HCT116 (cell line): ENCODE data around the gene CHM. TPM values are rescaled to one million over a fixed set of nuclear protein-coding genes. Genes with fewer than 3 reads are reported as not detected.
A peak's percentile ranks its signal among the peaks of the same experiment; 100 is the strongest.
"Not testable (repeated sequence)": the region's sequence is repeated elsewhere in the genome, so short reads cannot be mapped to it uniquely, and the experiment has no call there.

ENCODE experiments used
- ATAC-seq: fragments of 200-7000 bp; cut with Tn5 transposase; 2 replicates; pipeline ENCODE4 v1.9.1; 2020; ENCODE audit warnings: mild to moderate bottlenecking, moderate library complexity
- BruUV-seq: library from RNA; stranded (reverse); fragments of 400-500 nt; replicated peaks from 2 replicates; lab custom pipeline; 2021; lab: Mats Ljungman, UMichigan
- CTCF ChIA-PET: fragments of 300-600 bp; sonication (Branson Sonifier 250); formaldehyde crosslinking; loops from one replicate; lab custom pipeline; 2021; ENCODE audit warnings: antibody characterized with exemption; lab: Charles Lee
- POLR2A ChIA-PET: fragments of 300-600, 350-600 bp; sonication (Branson Sonifier 250); formaldehyde crosslinking; loops from one replicate; lab custom pipeline; 2021; ENCODE audit warnings: antibody characterized with exemption; lab: Charles Lee
- RAD21 ChIA-PET, 2 experiments: fragments of 300-600 bp; sonication (Branson Sonifier 250); formaldehyde crosslinking; loops; one replicate each; lab custom pipeline; 2023; ENCODE audit warnings: low total read pairs in 2 of 2; ENCODE audit not compliant: uncharacterized antibody in 2 of 2, unreplicated experiment in 2 of 2, low non-redundant PET in 1 of 2; lab: Charles Lee
- DNase-seq: peaks from one replicate; pipeline ENCODE4 v3.0.0-alpha.2; 2010; ENCODE audit warnings: low read depth, low spot score
- H2AFZ ChIP-seq: fragments of 200-600 bp; shearing (Covaris generic), sonication (generic); 2 replicates; pipeline ENCODE4 v1.6.1; 2017; ENCODE audit warnings: low read depth, mixed run types, mixed read lengths, antibody characterized with exemption, low read length; ENCODE audit not compliant: poor library complexity, severe bottlenecking
- H3K27ac ChIP-seq: 2 replicates; pipeline ENCODE4 v1.5.1; 2012; ENCODE audit warnings: low read depth, low read length
- H3K27me3 ChIP-seq: fragments of 200-600 bp; sonication (generic); 2 replicates; pipeline ENCODE4 v1.6.1; 2016; ENCODE audit warnings: mixed run types, low read length, mixed read lengths; ENCODE audit not compliant: insufficient read depth
- H3K36me3 ChIP-seq, 2 experiments: fragments of 200-500 bp in 1 of 2; fragments of 200-600 bp in 1 of 2; sonication (Bioruptor generic) in 1 of 2; sonication (generic) in 1 of 2; 2 replicates each; pipeline versions ENCODE4 v1.5.1 to v1.6.1; 2014 to 2016; ENCODE audit warnings: low read length in 2 of 2, inconsistent platforms in 1 of 2, mixed read lengths in 1 of 2, mixed run types in 1 of 2; ENCODE audit not compliant: insufficient read depth in 2 of 2, control insufficient read depth in 1 of 2
- H3K4me1 ChIP-seq, 2 experiments: fragments of 200-600 bp in 1 of 2; sonication (generic) in 1 of 2; 2 replicates each; pipeline versions ENCODE4 v1.5.1 to v1.6.1; 2012 to 2017; ENCODE audit warnings: low read length in 2 of 2, inconsistent platforms in 1 of 2, mild to moderate bottlenecking in 1 of 2, mixed read lengths in 1 of 2, mixed run types in 1 of 2, moderate library complexity in 1 of 2; ENCODE audit not compliant: insufficient read depth in 2 of 2, control insufficient read depth in 1 of 2
- H3K4me2 ChIP-seq: fragments of 200-600 bp; sonication (generic); 2 replicates; pipeline ENCODE4 v1.6.1; 2017; ENCODE audit warnings: mixed run types, low read length, mixed read lengths
- H3K4me3 ChIP-seq, 2 experiments: fragments of 200-600 bp in 1 of 2; sonication (generic) in 1 of 2; replicated peaks in 1 of 2; 2 replicates each; pipeline ENCODE4 v1.5.1; 2011 to 2016; ENCODE audit warnings: low read length in 2 of 2, control low read depth in 1 of 2, low read depth in 1 of 2, mild to moderate bottlenecking in 1 of 2, mixed read lengths in 1 of 2, mixed run types in 1 of 2
- H3K79me2 ChIP-seq: fragments of 200-600 bp; sonication (generic); 2 replicates; pipeline ENCODE4 v1.6.1; 2017; ENCODE audit warnings: mild to moderate bottlenecking, mixed run types, low read length, moderate library complexity, mixed read lengths; ENCODE audit not compliant: insufficient read depth
- H3K9ac ChIP-seq: fragments of 200-600 bp; sonication (generic); 2 replicates; pipeline ENCODE4 v1.6.1; 2016; ENCODE audit warnings: low read length, mixed read lengths
- H3K9me2 ChIP-seq: fragments of 200-600 bp; sonication (generic), shearing (Covaris generic); 2 replicates; pipeline ENCODE4 v1.6.1; 2017; ENCODE audit warnings: mixed run types, mild to moderate bottlenecking, moderate library complexity; ENCODE audit not compliant: insufficient read depth
- H3K9me3 ChIP-seq, 2 experiments: fragments of 200-500 bp in 1 of 2; fragments of 200-600 bp in 1 of 2; sonication (Bioruptor generic) in 1 of 2; sonication (generic) in 1 of 2; 2 replicates each; pipeline ENCODE4 v1.6.1; 2014 to 2017; ENCODE audit warnings: low read length in 2 of 2, mixed read lengths in 2 of 2, inconsistent platforms in 1 of 2, low read depth in 1 of 2, mild to moderate bottlenecking in 1 of 2, mixed run types in 1 of 2, moderate library complexity in 1 of 2; ENCODE audit not compliant: control insufficient read depth in 1 of 2, insufficient read depth in 1 of 2
- H4K20me1 ChIP-seq: fragments of 200-600 bp; sonication (generic), shearing (Covaris generic); 2 replicates; pipeline ENCODE4 v1.6.1; 2017; ENCODE audit warnings: mixed run types, mild to moderate bottlenecking, moderate library complexity; ENCODE audit not compliant: insufficient read depth
- CEBPB ChIP-seq: IDR thresholded peaks from 2 replicates; pipeline ENCODE4 v1.6.1; 2012; ENCODE audit warnings: low read depth
- EGR1 ChIP-seq: IDR thresholded peaks from 2 replicates; pipeline ENCODE4 v1.6.1; 2012; ENCODE audit warnings: low read depth
- FOSL1 ChIP-seq: IDR thresholded peaks from 2 replicates; pipeline ENCODE4 v1.6.1; 2012; ENCODE audit warnings: low read depth
- JUND ChIP-seq: IDR thresholded peaks from 2 replicates; pipeline ENCODE4 v1.6.1; 2012
- POLR2AphosphoS5 ChIP-seq: IDR thresholded peaks from 2 replicates; pipeline ENCODE4 v1.6.1; 2011; ENCODE audit warnings: mild to moderate bottlenecking, low read depth, low read length, moderate library complexity
- RAD21 ChIP-seq: IDR thresholded peaks from 2 replicates; pipeline ENCODE4 v1.6.1; 2012; ENCODE audit warnings: low read depth, mild to moderate bottlenecking
- SP1 ChIP-seq: IDR thresholded peaks from 2 replicates; pipeline ENCODE4 v1.6.1; 2012; ENCODE audit warnings: low read depth
- SRF ChIP-seq: IDR thresholded peaks from 2 replicates; pipeline ENCODE4 v1.6.1; 2012; ENCODE audit warnings: low read depth
- TCF7L2 ChIP-seq: IDR thresholded peaks from 2 replicates; pipeline ENCODE4 v1.7.0; 2011; ENCODE audit warnings: borderline replicate concordance, inconsistent platforms; ENCODE audit not compliant: insufficient read depth, insufficient read length; ENCODE audit errors: extremely low read depth
- ZFX ChIP-seq: fragments of 450-650 bp; IDR thresholded peaks from 2 replicates; pipeline ENCODE4 v1.6.1; 2017
- intact Hi-C: fragments of 100-400 bp; cut with micrococcal nuclease; formaldehyde crosslinking; loops from 2 replicates; pipeline ENCODE4 v1.10.0; 2022
- total RNA-seq: library from RNA; stranded (reverse); gene quantifications from one replicate; pipeline ENCODE4 v1.2.1, GENCODE V29; 2021; ENCODE audit not compliant: unreplicated experiment
- TF ChIP-seq, protein P1 (sequence below): IDR thresholded peaks from 2 replicates; pipeline ENCODE4 v1.6.1; 2012
- TF ChIP-seq, protein P2 (sequence below), 3 experiments: fragments of 200-600 bp in 1 of 3; sonication (generic) in 1 of 3; IDR thresholded peaks in 2 of 3; conservative IDR thresholded peaks in 1 of 3; 2 replicates each; pipeline ENCODE4 v1.5.1; 2012 to 2017; ENCODE audit warnings: low read depth in 2 of 3, low read length in 2 of 3, antibody characterized with exemption in 1 of 3, borderline replicate concordance in 1 of 3, control low read depth in 1 of 3, mild to moderate bottlenecking in 1 of 3, mixed read lengths in 1 of 3, mixed run types in 1 of 3, moderate library complexity in 1 of 3; ENCODE audit not compliant: insufficient read depth in 1 of 3

CHM gene
- total RNA-seq, 1 experiment from 2014 or later = 17.1 TPM

DNA sequence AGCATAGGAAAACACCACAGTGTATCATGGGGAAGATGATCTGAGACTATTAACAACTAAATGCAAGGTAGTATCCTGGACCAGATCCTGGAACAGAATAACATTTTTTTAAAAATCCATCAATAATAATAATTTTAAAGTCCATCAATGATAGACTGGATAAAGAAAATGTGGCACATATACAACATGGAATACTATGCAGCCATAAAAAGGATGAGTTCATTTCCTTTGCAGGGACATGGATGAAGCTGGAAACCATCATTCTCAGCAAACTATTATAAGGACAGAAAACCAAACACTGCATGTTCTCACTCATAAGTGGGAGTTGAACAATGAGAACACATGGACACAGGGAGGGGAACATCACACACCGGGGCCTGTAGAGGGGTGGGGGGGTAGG, 37.6 kb downstream of the CHM start:
- RAD21 ChIA-PET, H3K4me1 ChIP-seq, BruUV-seq, H3K27me3 ChIP-seq, H3K9ac ChIP-seq, H3K27ac ChIP-seq, CTCF ChIA-PET, H3K79me2 ChIP-seq, DNase-seq, POLR2A ChIA-PET, ATAC-seq, H3K9me3 ChIP-seq, H3K4me3 ChIP-seq, H2AFZ ChIP-seq, H3K9me2 ChIP-seq, H3K4me2 ChIP-seq, H3K36me3 ChIP-seq, intact Hi-C loops, H4K20me1 ChIP-seq: not testable (repeated sequence)

DNA sequence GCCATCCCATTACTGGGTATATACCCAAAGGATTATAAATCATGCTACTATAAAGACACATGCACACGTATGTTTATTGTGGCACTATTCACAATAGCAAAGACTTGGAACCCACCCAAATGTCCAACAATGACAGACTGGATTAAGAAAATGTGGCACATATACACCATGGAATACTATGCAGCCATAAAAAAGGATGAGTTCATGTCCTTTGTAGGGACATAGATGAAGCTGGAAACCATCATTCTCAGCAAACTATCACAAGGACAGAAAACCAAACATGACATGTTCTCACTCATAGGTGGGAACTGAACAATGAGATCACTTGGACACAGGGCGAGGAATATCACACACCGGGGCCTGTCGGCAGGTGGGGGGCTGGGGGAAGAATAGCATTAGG, 39.5 kb downstream of the CHM start:
- H3K27ac ChIP-seq, CTCF ChIA-PET, H3K9ac ChIP-seq, H3K36me3 ChIP-seq, DNase-seq, intact Hi-C loops, H3K4me2 ChIP-seq, H3K27me3 ChIP-seq, H4K20me1 ChIP-seq, H2AFZ ChIP-seq, H3K4me3 ChIP-seq, ATAC-seq, H3K9me2 ChIP-seq, H3K9me3 ChIP-seq, RAD21 ChIA-PET, H3K79me2 ChIP-seq, POLR2A ChIA-PET, BruUV-seq, H3K4me1 ChIP-seq: not testable (repeated sequence)

DNA sequence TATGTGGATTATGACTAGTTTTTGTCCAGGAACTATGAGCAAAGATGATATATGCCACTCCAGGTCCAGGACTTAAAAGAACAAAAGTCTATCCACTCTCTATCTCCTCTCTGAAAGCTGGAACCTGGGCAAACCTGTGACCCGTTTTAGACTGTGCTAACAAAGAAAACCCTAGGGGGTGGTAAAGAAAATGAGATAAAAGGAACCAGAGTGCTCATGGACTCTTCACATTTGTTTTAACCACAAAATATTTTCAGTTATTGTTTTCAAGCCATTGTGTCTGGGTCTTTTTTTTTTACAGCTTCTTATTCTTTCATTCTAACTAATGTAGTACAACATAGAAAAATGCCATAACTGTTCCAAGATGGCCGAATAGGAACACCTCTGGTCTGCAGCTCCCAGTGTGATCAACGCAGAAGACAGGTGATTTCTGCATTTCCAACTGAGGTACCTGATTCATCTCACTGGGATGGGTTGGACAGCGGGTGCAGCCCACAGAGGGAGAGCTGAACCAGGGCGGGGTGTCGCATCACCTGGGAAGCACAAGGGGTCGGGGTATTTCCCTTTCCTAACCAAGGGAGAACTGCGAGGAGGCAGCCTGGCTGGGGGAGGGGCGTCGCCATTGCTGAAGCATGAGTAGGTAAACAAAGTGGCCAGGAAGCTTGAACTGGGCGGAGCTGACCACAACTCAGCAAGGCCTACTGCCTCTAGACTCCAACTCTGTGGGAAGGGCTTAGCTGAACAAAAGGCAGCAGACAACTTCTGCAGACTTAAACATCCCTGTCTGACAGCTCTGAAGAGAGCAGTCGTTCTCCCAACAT, 45.1 kb downstream of the CHM start:
- BruUV-seq = no TSS peak
- 0 out of 2 replicates have a peak, but pooled peaks cover 3% of the 10 kb centered on the region for H3K79me2 ChIP-seq
- H3K4me3 ChIP-seq = no peak overlapping the region
- POLR2A ChIA-PET = no interaction called here
- H3K36me3 ChIP-seq = no peaks in the 10 kb centered on the region
- H3K4me2 ChIP-seq = peak overlapping the region; percentile 40
- H3K4me1 ChIP-seq = peaks cover 0 to 13% of the 10 kb centered on the region in 2 experiments; a peak in 3 of 4 replicates
- no peak overlapping the region for H3K27ac ChIP-seq
- no peak for TF ChIP-seq SP1
- TF ChIP-seq POLR2AphosphoS5 = no peak
- TF ChIP-seq, protein P1, sequence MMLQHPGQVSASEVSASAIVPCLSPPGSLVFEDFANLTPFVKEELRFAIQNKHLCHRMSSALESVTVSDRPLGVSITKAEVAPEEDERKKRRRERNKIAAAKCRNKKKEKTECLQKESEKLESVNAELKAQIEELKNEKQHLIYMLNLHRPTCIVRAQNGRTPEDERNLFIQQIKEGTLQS = no peak
- TF ChIP-seq FOSL1 = no peak
- no peak for TF ChIP-seq JUND
- TF ChIP-seq SRF = no peak
- TF ChIP-seq, protein P2, sequence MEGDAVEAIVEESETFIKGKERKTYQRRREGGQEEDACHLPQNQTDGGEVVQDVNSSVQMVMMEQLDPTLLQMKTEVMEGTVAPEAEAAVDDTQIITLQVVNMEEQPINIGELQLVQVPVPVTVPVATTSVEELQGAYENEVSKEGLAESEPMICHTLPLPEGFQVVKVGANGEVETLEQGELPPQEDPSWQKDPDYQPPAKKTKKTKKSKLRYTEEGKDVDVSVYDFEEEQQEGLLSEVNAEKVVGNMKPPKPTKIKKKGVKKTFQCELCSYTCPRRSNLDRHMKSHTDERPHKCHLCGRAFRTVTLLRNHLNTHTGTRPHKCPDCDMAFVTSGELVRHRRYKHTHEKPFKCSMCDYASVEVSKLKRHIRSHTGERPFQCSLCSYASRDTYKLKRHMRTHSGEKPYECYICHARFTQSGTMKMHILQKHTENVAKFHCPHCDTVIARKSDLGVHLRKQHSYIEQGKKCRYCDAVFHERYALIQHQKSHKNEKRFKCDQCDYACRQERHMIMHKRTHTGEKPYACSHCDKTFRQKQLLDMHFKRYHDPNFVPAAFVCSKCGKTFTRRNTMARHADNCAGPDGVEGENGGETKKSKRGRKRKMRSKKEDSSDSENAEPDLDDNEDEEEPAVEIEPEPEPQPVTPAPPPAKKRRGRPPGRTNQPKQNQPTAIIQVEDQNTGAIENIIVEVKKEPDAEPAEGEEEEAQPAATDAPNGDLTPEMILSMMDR (IDR thresholded peaks at IDR 0.05 in 2 of 3, conservative IDR thresholded peaks at IDR 0.05 in 1 of 3; ENCODE audit: borderline replicate concordance in 1 of 3, insufficient read depth in 1 of 3, low read depth in 2 of 3, low read length in 2 of 3) = no peak
- no peak for TF ChIP-seq CEBPB
- no peak for TF ChIP-seq TCF7L2
- TF ChIP-seq ZFX = no peak
- TF ChIP-seq RAD21 = no peak
- no peak for TF ChIP-seq EGR1
- TF ChIP-seq, all 23 proteins: peak for 0
- DNase-seq (peak; percentile 7), ATAC-seq (peak; percentile 61)
- H2AFZ ChIP-seq = no peak overlapping the region
- H3K27me3 ChIP-seq = no peaks in the 10 kb centered on the region
- CTCF ChIA-PET = no interaction called here
- RAD21 ChIA-PET = no interaction called here
- no peaks in the 10 kb centered on the region for H4K20me1 ChIP-seq
- no peak overlapping the region for H3K9ac ChIP-seq
- H3K9me2 ChIP-seq = no peaks in the 10 kb centered on the region
- intact Hi-C loops = no loop called here
- no peaks in the 10 kb centered on the region for H3K9me3 ChIP-seq
